Measurements from ENCODE around the gene PPFIBP1.

The PPFIBP1 gene

DNA sequence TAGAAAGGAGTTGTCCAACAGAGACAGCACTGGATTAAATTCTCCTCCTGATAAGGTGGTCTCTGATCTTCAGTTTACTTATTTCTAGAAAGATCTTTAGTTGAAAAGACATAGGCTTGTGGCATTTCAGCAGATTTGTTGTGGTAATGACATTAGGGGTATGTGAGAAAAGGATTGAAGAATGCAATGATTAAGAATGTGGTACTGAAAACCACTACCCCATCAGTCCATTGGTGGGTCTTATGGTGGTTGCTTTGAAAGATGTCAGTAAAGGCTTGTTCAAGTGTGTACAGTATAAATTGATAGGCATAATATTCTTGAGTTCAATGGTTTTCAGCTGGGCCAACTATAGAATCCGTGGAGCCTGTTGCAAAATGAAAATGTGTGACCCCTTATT lies 10.8 kb downstream of the PPFIBP1 start:
- Histone ChIP-seq H3K4me3 (replicated peaks; ENCODE audit: low read depth, low read length) (no peak overlapping the region; the same call in 1 of the 2 replicates), H3K27me3 (replicated peaks; ENCODE audit: control insufficient read depth, insufficient read depth, low read length) (no peaks in the 10 kb centered on the region), H3K36me3 (ENCODE audit: control insufficient read depth, insufficient read depth, low read length) (no peaks in the 10 kb centered on the region)
- TF ChIP-seq CTCF (IDR thresholded peaks at IDR 0.05; ENCODE audit: insufficient read depth, low read length, poor library complexity, severe bottlenecking), result no peak
- DNase-seq (ENCODE audit: extremely low read depth, insufficient read length), result no peak

- H3K36me3 ChIP-seq (ENCODE audit: control insufficient read depth, insufficient read depth, low read length), result no peaks in the 10 kb centered on the region
- no peak for TF ChIP-seq CTCF (IDR thresholded peaks at IDR 0.05; ENCODE audit: insufficient read depth, low read length, poor library complexity, severe bottlenecking)
- no peaks in the 10 kb centered on the region for H3K27me3 ChIP-seq (replicated peaks; ENCODE audit: control insufficient read depth, insufficient read depth, low read length)
- H3K4me3 ChIP-seq (replicated peaks; ENCODE audit: low read depth, low read length), result no peak overlapping the region
- no peak for DNase-seq (ENCODE audit: extremely low read depth, insufficient read length)
These were observed 11.3 kb downstream of the PPFIBP1 start for GRCh38 chr12:27535318-27535717.

GRCh38 chr12:27537855-27538675 lies 14.1 kb downstream of the PPFIBP1 start:
- H3K4me3 ChIP-seq (replicated peaks; ENCODE audit: low read depth, low read length), result no peak overlapping the region
- TF ChIP-seq CTCF (IDR thresholded peaks at IDR 0.05; ENCODE audit: insufficient read depth, low read length, poor library complexity, severe bottlenecking), result no peak
- no peaks in the 10 kb centered on the region for H3K27me3 ChIP-seq (replicated peaks; ENCODE audit: control insufficient read depth, insufficient read depth, low read length)
- no peak for DNase-seq (ENCODE audit: extremely low read depth, insufficient read length)
- no peaks in the 10 kb centered on the region for H3K36me3 ChIP-seq (ENCODE audit: control insufficient read depth, insufficient read depth, low read length)

DNA sequence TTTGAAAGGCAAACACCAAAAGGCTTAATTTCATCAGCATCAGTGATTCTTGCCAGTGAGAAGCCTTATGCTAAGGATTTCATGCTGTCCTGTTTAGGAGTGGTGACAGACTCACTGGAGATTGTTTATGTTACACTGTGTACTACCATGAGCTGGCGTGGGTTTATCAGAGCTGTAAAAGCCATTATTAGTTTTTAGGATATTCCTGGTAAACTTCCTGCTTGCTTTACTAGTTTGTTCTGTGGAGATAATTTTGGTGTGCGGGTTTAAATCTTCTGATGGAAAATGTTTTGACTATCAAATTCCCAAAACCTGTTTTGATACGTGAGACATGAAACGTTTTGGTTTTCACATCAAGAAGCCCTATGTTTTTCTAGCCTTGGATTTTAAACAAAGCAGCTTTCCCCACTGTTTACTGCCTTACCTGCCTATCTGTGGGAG lies 15.2 kb downstream of the PPFIBP1 start:
- Histone ChIP-seq H3K4me3 (replicated peaks; ENCODE audit: low read depth, low read length) (no peak overlapping the region), H3K36me3 (ENCODE audit: control insufficient read depth, insufficient read depth, low read length) (no peaks in the 10 kb centered on the region), H3K27me3 (replicated peaks; ENCODE audit: control insufficient read depth, insufficient read depth, low read length) (no peaks in the 10 kb centered on the region)
- no peak for TF ChIP-seq CTCF (IDR thresholded peaks at IDR 0.05; ENCODE audit: insufficient read depth, low read length, poor library complexity, severe bottlenecking)
- DNase-seq (ENCODE audit: extremely low read depth, insufficient read length), result no peak

- no peak for DNase-seq (ENCODE audit: extremely low read depth, insufficient read length)
- H3K4me3 ChIP-seq (replicated peaks; ENCODE audit: low read depth, low read length), result no peak overlapping the region
- H3K36me3 ChIP-seq (ENCODE audit: control insufficient read depth, insufficient read depth, low read length), result no peaks in the 10 kb centered on the region
- no peaks in the 10 kb centered on the region for H3K27me3 ChIP-seq (replicated peaks; ENCODE audit: control insufficient read depth, insufficient read depth, low read length)
- no peak for TF ChIP-seq CTCF (IDR thresholded peaks at IDR 0.05; ENCODE audit: insufficient read depth, low read length, poor library complexity, severe bottlenecking)
These were observed 17.2 kb downstream of the PPFIBP1 start for GRCh38 chr12:27541031-27541719.

All from GM06990 (cell line).